Heart left ventricle (tissue), 13 donors: ENCODE measurements around the gene NAA16.

ENCODE experiments used
- POLR2A ChIP-seq, 2 donors: fragments of 450-650 bp; IDR thresholded peaks; one replicate each; pipeline ENCODE4 v1.6.1; 2017; ENCODE audit warnings: antibody characterized with exemption in 2 of 2, mild to moderate bottlenecking in 2 of 2, moderate library complexity in 2 of 2
- TF ChIP-seq, protein P1 (sequence below), 12 donors: fragments of 200-600 bp; sonication (generic) in 4 of 12; IDR thresholded peaks; one replicate each; pipeline versions ENCODE4 v1.5.0 to v1.8.0; 2018 to 2022; ENCODE audit warnings: antibody characterized with exemption in 12 of 12, mild to moderate bottlenecking in 5 of 12
- donor health status: ischemic (EF 13 %, LVEDD 7.1; RV severe dilation, severe dysfunction).
- donor health status: DM: no; HTN: yes; CAD: no.
- donor health status: DM: no; HTN: no; CAD: no.
- donor health status: ischemic (EF 25% LVEDD 6.9; RV normal size, moderate dysfunction).
- donor health status: ischemic (EF 25% LVEDD 5.7; RV mildly dilated, moderate dysfunction).
- donor health status: ischemic (EF 35%, LVEDD 5.7; RV mildly dilated, moderate dysfunction).
- donor health status: nonischemic (EF 11% LVEDD 7.7; RV severe dilation, severe dysfunction).
- donor health status: DM: yes; HTN: yes; CAD: no.
- donor health status: PGD.
- donor health status: ischemic (EF 29% LVEDD 5.4; RV normal size, mild dysfunction).
- donor health status: nonischemic (EF 23%, LVEDD 6.1; RV moderate dilation, normal function).

DNA sequence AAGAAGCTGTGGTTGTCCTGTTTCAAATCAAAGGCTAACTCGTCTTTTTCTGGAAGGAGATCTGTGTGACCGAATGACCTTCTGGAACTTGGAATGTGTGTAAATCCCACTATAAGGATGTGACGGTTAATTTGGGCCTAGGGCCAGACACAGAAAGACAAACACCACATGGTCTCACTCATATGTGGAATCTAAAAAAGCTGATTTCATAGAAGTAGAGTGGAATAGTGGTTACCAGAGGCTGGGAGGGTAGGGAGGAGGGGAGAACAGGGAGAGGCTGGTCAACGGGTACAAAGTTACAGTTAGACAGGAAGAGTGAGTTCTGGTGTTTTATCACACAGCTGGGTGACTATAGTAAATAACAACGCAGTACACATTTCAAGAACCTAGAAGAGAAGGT lies 107.0 kb downstream of the NAA16 start:
- no peak for TF ChIP-seq POLR2A (IDR thresholded peaks at IDR 0.05)
- TF ChIP-seq, protein P1, sequence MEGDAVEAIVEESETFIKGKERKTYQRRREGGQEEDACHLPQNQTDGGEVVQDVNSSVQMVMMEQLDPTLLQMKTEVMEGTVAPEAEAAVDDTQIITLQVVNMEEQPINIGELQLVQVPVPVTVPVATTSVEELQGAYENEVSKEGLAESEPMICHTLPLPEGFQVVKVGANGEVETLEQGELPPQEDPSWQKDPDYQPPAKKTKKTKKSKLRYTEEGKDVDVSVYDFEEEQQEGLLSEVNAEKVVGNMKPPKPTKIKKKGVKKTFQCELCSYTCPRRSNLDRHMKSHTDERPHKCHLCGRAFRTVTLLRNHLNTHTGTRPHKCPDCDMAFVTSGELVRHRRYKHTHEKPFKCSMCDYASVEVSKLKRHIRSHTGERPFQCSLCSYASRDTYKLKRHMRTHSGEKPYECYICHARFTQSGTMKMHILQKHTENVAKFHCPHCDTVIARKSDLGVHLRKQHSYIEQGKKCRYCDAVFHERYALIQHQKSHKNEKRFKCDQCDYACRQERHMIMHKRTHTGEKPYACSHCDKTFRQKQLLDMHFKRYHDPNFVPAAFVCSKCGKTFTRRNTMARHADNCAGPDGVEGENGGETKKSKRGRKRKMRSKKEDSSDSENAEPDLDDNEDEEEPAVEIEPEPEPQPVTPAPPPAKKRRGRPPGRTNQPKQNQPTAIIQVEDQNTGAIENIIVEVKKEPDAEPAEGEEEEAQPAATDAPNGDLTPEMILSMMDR (IDR thresholded peaks at IDR 0.05) = no peak
